Measurements from ENCODE around the gene NUP88. TPM values are rescaled to one million over a fixed set of nuclear protein-coding genes. Genes with fewer than 3 reads are reported as not detected.
"Not testable (repeated sequence)": the region's sequence is repeated elsewhere in the genome, so short reads cannot be mapped to it uniquely, and the experiment has no call there.

NUP88 gene
- total and polyA plus RNA-seq, 5 experiments from 2014 or later = 100 to 128 (median 113) TPM

DNA sequence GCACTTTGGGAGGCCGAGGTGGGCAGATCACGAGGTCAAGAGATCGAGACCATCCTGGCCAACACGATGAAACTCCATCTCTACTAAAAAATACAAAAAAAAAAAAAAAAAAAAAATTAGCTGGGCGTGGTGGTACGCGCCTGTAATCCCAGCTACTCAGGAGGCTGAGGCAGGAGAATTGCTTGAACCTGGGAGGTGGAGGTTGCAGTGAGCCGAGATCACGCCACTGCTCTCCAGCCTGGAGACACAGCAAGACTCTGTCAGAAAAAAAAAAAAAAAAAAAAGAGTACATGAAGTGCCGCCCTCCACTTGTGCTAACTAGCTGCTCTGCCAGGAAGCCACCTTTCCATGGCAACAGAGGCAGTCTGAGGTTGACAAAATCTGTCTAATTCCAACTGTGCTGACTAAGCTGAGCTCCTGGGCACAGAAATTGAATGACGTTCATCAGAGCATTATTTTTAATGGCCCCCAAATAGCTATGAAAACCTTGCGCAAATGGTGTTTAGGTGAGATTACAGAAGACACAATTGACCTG is 16.4 kb upstream of the NUP88 start:
- DNase-seq, H3K27me3 Mint-ChIP-seq, H3K9me3 Mint-ChIP-seq, ATAC-seq: not testable (repeated sequence)
- peak overlapping the region in 9 of 10 donors; percentile 50 to 89 (median 69) for H3K27ac Mint-ChIP-seq
- H3K36me3 Mint-ChIP-seq = peaks cover 1 to 69% (median 13%) of the 10 kb centered on the region in 3 donors
- H3K4me3 Mint-ChIP-seq = peak overlapping the region in 3 of 10 donors; percentile 23 to 49 (median 28)
- POLR2A ChIA-PET = interaction anchor here (0.7 to 1.3 kb wide), 3 partner anchors 16 to 230 kb away, joined by 3 to 9 read pairs (median 3); partner anchors contain the start of genes DERL2, MIS12, NUP88 and RPAIN
- peaks cover 14 to 38% (median 34%) of the 10 kb centered on the region in 4 donors for H3K4me1 Mint-ChIP-seq

DNA sequence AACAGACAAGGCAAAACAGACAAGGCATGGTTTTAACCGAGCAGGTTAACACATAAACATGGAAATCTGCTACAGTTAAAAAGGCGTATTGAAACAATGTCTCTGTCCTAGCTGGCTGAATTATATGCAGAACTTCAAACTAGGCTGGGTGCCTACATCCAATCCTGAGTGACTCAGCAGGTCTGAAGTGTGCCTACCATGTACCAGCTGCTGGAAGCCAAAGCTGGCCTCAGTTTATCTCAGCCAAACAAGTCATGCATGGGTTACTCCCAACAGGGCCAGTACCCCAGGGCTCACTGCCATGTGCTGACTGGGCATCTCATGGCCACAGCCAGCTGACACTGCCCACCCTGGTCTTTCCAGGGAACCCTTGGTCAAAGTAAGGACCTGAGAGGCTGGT is 15.5 kb upstream of the NUP88 start:
- H3K36me3 Mint-ChIP-seq = peaks cover 5 to 75% (median 17%) of the 10 kb centered on the region in 3 donors

GRCh38 chr17:5431949-5432556 is 12.6 kb upstream of the NUP88 start:
- Mint-ChIP-seq H3K4me3 (no peak overlapping the region), H3K27me3 (no peaks in the 10 kb centered on the region), H3K27ac (peak overlapping the region in 7 of 10 donors; percentile 4 to 79 (median 20)), H3K4me1 (peaks cover 12 to 18% (median 15%) of the 10 kb centered on the region in 4 donors), H3K9me3 (no peaks in the 10 kb centered on the region), H3K36me3 (peaks cover 5 to 95% (median 17%) of the 10 kb centered on the region in 3 donors)
- ATAC-seq (no peak), DNase-seq (no peak)
- POLR2A ChIA-PET = interaction anchor here (0.9 kb wide), 1 partner anchor 13 kb away, joined by 5 read pairs; the partner anchor contains the start of genes NUP88 and RPAIN

More for the DNA sequence above, 15.5 kb upstream of the NUP88 start:
- no peaks in the 10 kb centered on the region for H3K27me3 Mint-ChIP-seq
- no peak for DNase-seq
- peak overlapping the region in 1 of 10 donors; percentile 10 for H3K4me3 Mint-ChIP-seq
- no peaks in the 10 kb centered on the region for H3K9me3 Mint-ChIP-seq
- peaks cover 17 to 38% (median 34%) of the 10 kb centered on the region in 4 donors for H3K4me1 Mint-ChIP-seq
- POLR2A ChIA-PET = no interaction called here
- H3K27ac Mint-ChIP-seq = peak overlapping the region in 4 of 10 donors; percentile 19 to 61 (median 56)
- no peak for ATAC-seq

- ATAC-seq, H3K9me3 Mint-ChIP-seq, H3K4me3 Mint-ChIP-seq, H3K27me3 Mint-ChIP-seq, DNase-seq: not testable (repeated sequence)
- peaks cover 5 to 88% (median 14%) of the 10 kb centered on the region in 3 donors for H3K36me3 Mint-ChIP-seq
- POLR2A ChIA-PET = interaction anchor here (0.5 kb wide), 1 partner anchor 234 kb away, joined by 4 read pairs; no protein-coding TSS in a partner anchor
- H3K4me1 Mint-ChIP-seq = peaks cover 3 to 14% (median 9%) of the 10 kb centered on the region in 4 donors
- peak overlapping the region in 5 of 10 donors; percentile 28 to 79 (median 69) for H3K27ac Mint-ChIP-seq
Measured at GRCh38 chr17:5431234-5431633, 11.8 kb upstream of the NUP88 start.

DNA sequence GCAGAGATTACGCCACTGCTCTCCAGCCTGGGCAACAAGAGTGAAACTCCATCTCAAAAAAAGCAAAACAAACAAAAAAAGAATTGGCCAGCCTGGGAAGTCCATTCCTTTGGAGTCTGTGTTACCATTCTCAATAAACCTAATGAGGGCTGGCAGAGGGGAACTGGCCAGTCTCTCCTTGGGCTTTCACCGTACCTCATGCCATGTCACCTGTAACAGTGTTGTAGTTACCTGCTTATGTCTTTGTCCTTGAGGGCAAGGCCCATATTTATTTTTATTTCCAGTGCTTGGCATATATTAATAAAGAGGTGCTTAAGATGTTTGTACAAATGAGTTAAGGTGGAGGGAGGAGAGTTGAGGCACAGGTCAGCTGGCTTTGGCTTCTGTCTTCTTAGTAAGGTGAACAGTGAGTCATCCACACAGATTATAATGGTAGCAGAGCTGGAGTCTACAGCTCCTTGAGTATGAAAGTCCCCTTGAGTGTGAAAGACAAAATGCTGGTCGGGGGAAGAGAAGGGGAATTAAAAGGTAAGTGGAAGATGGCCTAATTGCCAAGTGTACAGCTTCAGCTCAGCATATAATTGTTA is 11.0 kb upstream of the NUP88 start:
- Mint-ChIP-seq H3K27ac (peak overlapping the region in 8 of 10 donors; percentile 1 to 79 (median 60)), H3K36me3 (peaks cover 5 to 90% (median 14%) of the 10 kb centered on the region in 3 donors), H3K27me3 (no peaks in the 10 kb centered on the region), H3K4me1 (peaks cover 0 to 14% (median 7%) of the 10 kb centered on the region in 4 donors), H3K4me3 (no peak overlapping the region), H3K9me3 (no peaks in the 10 kb centered on the region)
- ATAC-seq (no peak), DNase-seq (no peak)
- POLR2A ChIA-PET = no interaction called here

- ATAC-seq = no peak
- H3K4me1 Mint-ChIP-seq = peaks cover 0 to 14% (median 3%) of the 10 kb centered on the region in 4 donors
- POLR2A ChIA-PET = interaction anchor here (0.9 kb wide), 1 partner anchor 11 kb away, joined by 4 read pairs; no protein-coding TSS in a partner anchor
- DNase-seq = no peak
- H3K4me3 Mint-ChIP-seq = no peak overlapping the region
- peak overlapping the region in 7 of 10 donors; percentile 4 to 83 (median 62) for H3K27ac Mint-ChIP-seq
- H3K36me3 Mint-ChIP-seq = peaks cover 5 to 90% (median 16%) of the 10 kb centered on the region in 3 donors
- no peaks in the 10 kb centered on the region for H3K27me3 Mint-ChIP-seq
- no peaks in the 10 kb centered on the region for H3K9me3 Mint-ChIP-seq
Measured at GRCh38 chr17:5429191-5429887, 9.9 kb upstream of the NUP88 start.

GRCh38 chr17:5425826-5426225 is 6.4 kb upstream of the NUP88 start:
- Mint-ChIP-seq H3K27me3 (no peaks in the 10 kb centered on the region), H3K4me1 (peaks cover 9 to 29% (median 19%) of the 10 kb centered on the region in 4 donors), H3K4me3 (no peak overlapping the region), H3K36me3 (peaks cover 4 to 83% (median 17%) of the 10 kb centered on the region in 3 donors), H3K9me3 (no peaks in the 10 kb centered on the region), H3K27ac (peak overlapping the region in 1 of 10 donors; percentile 21)
- POLR2A ChIA-PET = interaction anchor here (1.7 kb wide), 1 partner anchor 13 kb away, joined by 4 read pairs; the partner anchor contains the start of gene C1QBP
- ATAC-seq (no peak), DNase-seq (no peak)

- Mint-ChIP-seq H3K9me3 (no peaks in the 10 kb centered on the region), H3K27me3 (no peaks in the 10 kb centered on the region), H3K27ac (peak overlapping the region in 1 of 10 donors; percentile 52), H3K4me1 (peaks cover 8 to 34% (median 26%) of the 10 kb centered on the region in 4 donors), H3K4me3 (no peak overlapping the region), H3K36me3 (peaks cover 0 to 75% (median 12%) of the 10 kb centered on the region in 3 donors)
- ATAC-seq (no peak), DNase-seq (no peak)
- POLR2A ChIA-PET = interaction anchor here (0.7 kb wide), 1 partner anchor 117 kb away, joined by 4 read pairs; no protein-coding TSS in a partner anchor
Measured at GRCh38 chr17:5424909-5425308, 5.4 kb upstream of the NUP88 start.

GRCh38 chr17:5422505-5422904 is 3.0 kb upstream of the NUP88 start:
- no peak overlapping the region for H3K27ac Mint-ChIP-seq
- H3K9me3 Mint-ChIP-seq = no peaks in the 10 kb centered on the region
- peak overlapping the region in 1 of 10 donors; percentile 14 for H3K4me3 Mint-ChIP-seq
- DNase-seq (no peak), ATAC-seq (no peak)
- H3K27me3 Mint-ChIP-seq = no peaks in the 10 kb centered on the region
- H3K36me3 Mint-ChIP-seq = peaks cover 0 to 59% (median 12%) of the 10 kb centered on the region in 3 donors
- H3K4me1 Mint-ChIP-seq = peaks cover 8 to 48% (median 31%) of the 10 kb centered on the region in 4 donors
- POLR2A ChIA-PET = interaction anchor here (0.6 kb wide), 1 partner anchor 30 kb away, joined by 4 read pairs; no protein-coding TSS in a partner anchor

- peaks cover 10 to 62% (median 38%) of the 10 kb centered on the region in 4 donors for H3K4me1 Mint-ChIP-seq
Measured at GRCh38 chr17:5419959-5420653, 644 bp upstream of the NUP88 start, which contains the start of gene RPAIN. TSS of gene RPAIN (plus strand) at chr17:5420182. CDS start at chr17:5420211, 29 bp downstream.

DNA sequence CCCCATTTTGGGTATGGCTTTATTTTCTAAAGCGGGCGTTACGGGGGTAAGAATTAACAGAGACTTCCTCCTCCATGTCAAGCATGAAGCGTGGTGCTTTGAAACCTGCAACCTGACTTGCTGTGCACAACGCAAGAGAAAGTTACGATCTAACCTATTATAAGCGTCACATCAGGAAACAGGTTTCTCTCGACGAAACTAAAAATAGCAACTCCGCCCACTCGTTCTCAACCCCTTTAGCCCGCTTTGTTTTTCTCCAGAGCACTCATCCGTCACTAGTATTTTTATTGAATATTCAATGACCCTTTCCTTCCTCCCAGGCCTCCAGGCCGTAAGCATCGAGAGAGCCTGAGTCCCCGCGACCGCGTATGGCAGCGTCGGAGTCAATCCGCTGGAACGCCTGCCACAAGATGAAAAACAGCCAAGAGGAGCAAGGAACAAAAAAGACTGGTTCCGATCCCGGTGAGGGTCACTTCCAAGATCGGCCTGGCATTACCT is 555 bp downstream of the NUP88 start:
- Mint-ChIP-seq H3K36me3 (peaks cover 0 to 60% (median 7%) of the 10 kb centered on the region in 3 donors), H3K4me3 (peak overlapping the region; percentile 90 to 100 (median 99)), H3K4me1 (peaks cover 10 to 63% (median 38%) of the 10 kb centered on the region in 4 donors), H3K27me3 (no peaks in the 10 kb centered on the region), H3K27ac (peak overlapping the region; percentile 92 to 100 (median 99)), H3K9me3 (no peaks in the 10 kb centered on the region)
- DNase-seq (peak; percentile 29 to 85 (median 72)), ATAC-seq (peak; percentile 39 to 52)
- POLR2A ChIA-PET = interaction anchor here (0.6 to 2.4 kb wide), 14 partner anchors 13 to 479 kb away, joined by 3 to 19 read pairs (median 6); partner anchors contain the start of genes C1QBP, DERL2, DHX33 and MIS12

More at GRCh38 chr17:5419959-5420653, 644 bp upstream of the NUP88 start, which contains the start of gene RPAIN:
- POLR2A ChIA-PET = interaction anchor here (1.0 to 2.4 kb wide), 9 partner anchors 12 to 480 kb away, joined by 3 to 19 read pairs (median 8); partner anchors contain the start of genes C1QBP, DERL2, DHX33 and MIS12
- DNase-seq = peak in 7 of 10 donors; percentile 69 to 90 (median 80)
- ATAC-seq = peak; percentile 72 to 74
- Mint-ChIP-seq H3K36me3 (peaks cover 0 to 61% (median 10%) of the 10 kb centered on the region in 3 donors), H3K27ac (peak within 1 kb of the TSS; percentile 92 to 100 (median 99)), H3K9me3 (no peaks in the 10 kb centered on the region), H3K27me3 (no peaks in the 10 kb centered on the region), H3K4me3 (peak within 1 kb of the TSS; percentile 90 to 100 (median 99))

All from naive thymus-derived CD8-positive, alpha-beta T cell (primary cell).